Ishikawa (cell line): ENCODE measurements around the gene MFGE8.

Experiments used
- CEBPB ChIP-seq: IDR thresholded peaks from 2 replicates; pipeline ENCODE4 v1.6.1; 2012
- CREB1 ChIP-seq: IDR thresholded peaks from 2 replicates; pipeline ENCODE4 v1.6.1; 2012; ENCODE audit warnings: low read depth
- EGR1 ChIP-seq: IDR thresholded peaks from 2 replicates; pipeline ENCODE4 v1.6.1; 2012
- EP300 ChIP-seq: IDR thresholded peaks from 2 replicates; pipeline ENCODE4 v1.6.1; 2012; ENCODE audit warnings: borderline replicate concordance
- FOXM1 ChIP-seq: IDR thresholded peaks from 2 replicates; pipeline ENCODE4 v1.6.1; 2012; ENCODE audit warnings: low read depth, borderline replicate concordance
- MAX ChIP-seq: IDR thresholded peaks from 2 replicates; pipeline ENCODE4 v1.6.1; 2012
- NFIC ChIP-seq: IDR thresholded peaks from 2 replicates; pipeline ENCODE4 v1.6.1; 2012
- RAD21 ChIP-seq: IDR thresholded peaks from 2 replicates; pipeline ENCODE4 v1.6.1; 2012; ENCODE audit warnings: low read depth
- REST ChIP-seq: IDR thresholded peaks from 2 replicates; pipeline ENCODE4 v1.6.1; 2012; ENCODE audit warnings: low read depth, mild to moderate bottlenecking
- TAF1 ChIP-seq: IDR thresholded peaks from 2 replicates; pipeline ENCODE4 v1.6.1; 2012; ENCODE audit warnings: low read depth, mild to moderate bottlenecking
- TCF12 ChIP-seq: IDR thresholded peaks from 2 replicates; pipeline ENCODE4 v1.6.1; 2012; ENCODE audit warnings: low read depth
- TEAD4 ChIP-seq: IDR thresholded peaks from 2 replicates; pipeline ENCODE4 v1.6.1; 2012
- USF1 ChIP-seq: IDR thresholded peaks from 2 replicates; pipeline ENCODE4 v1.6.1; 2012
- YY1 ChIP-seq: IDR thresholded peaks from 2 replicates; pipeline ENCODE4 v1.6.1; 2012; ENCODE audit warnings: low read depth
- ZBTB7A ChIP-seq: IDR thresholded peaks from 2 replicates; pipeline ENCODE4 v1.6.1; 2012; ENCODE audit warnings: low read depth

MFGE8 gene

GRCh38 chr15:88872706-88873105, 40.5 kb downstream of the MFGE8 start:
- TF ChIP-seq MAX: no peak; the same call in 1 of the 2 replicates
- TF ChIP-seq EP300: peak; percentile 20; the same call in 1 of the 2 replicates
- TF ChIP-seq TCF12: no peak
- no peak for TF ChIP-seq USF1
- TF ChIP-seq EGR1: no peak
- no peak for TF ChIP-seq YY1

GRCh38 chr15:88872106-88872505, 41.1 kb downstream of the MFGE8 start:
- TF ChIP-seq EP300: no peak
- no peak for TF ChIP-seq CEBPB
- no peak for TF ChIP-seq CREB1
- TF ChIP-seq TEAD4: no peak
- TF ChIP-seq MAX: no peak
- TF ChIP-seq REST: no peak

GRCh38 chr15:88871313-88871712, 41.9 kb downstream of the MFGE8 start:
- TF ChIP-seq TEAD4 (no peak), EP300 (no peak), RAD21 (no peak), USF1 (no peak), EGR1 (no peak), CREB1 (no peak), ZBTB7A (no peak), MAX (no peak), REST (no peak), FOXM1 (no peak)

- TF ChIP-seq YY1 (no peak), TCF12 (no peak), TAF1 (no peak), FOXM1 (no peak), NFIC (no peak), REST (no peak), CEBPB (no peak), ZBTB7A (no peak), MAX (no peak), USF1 (no peak)
Observed at GRCh38 chr15:88866295-88866881, 46.8 kb downstream of the MFGE8 start.
